Ascending aorta (tissue), 2 donors: ENCODE data around the gene STRIT1. TPM values are rescaled to one million over a fixed set of nuclear protein-coding genes. Genes with fewer than 3 reads are reported as not detected.
A peak's percentile ranks its signal among the peaks of the same experiment; 100 is the strongest.

Experiments
- DNase-seq, 2 donors: peaks; one replicate each; pipeline ENCODE4 v3.0.0-alpha.2; 2019; ENCODE audit warnings: low spot score in 2 of 2
- H3K27ac ChIP-seq, 2 donors: fragments of 200-600 bp; sonication (generic); one replicate each; pipeline ENCODE4 v1.5.1; 2016 to 2017; ENCODE audit warnings: mild to moderate bottlenecking in 1 of 2
- H3K27me3 ChIP-seq: fragments of 200-600 bp; sonication (generic); one replicate; pipeline ENCODE4 v1.5.1; 2017
- H3K36me3 ChIP-seq, 2 donors: fragments of 200-600 bp; sonication (generic); one replicate each; pipeline ENCODE4 v1.5.1; 2016
- H3K4me1 ChIP-seq, 2 donors: fragments of 200-600 bp; sonication (generic); one replicate each; pipeline ENCODE4 v1.5.1; 2016 to 2017; ENCODE audit warnings: mild to moderate bottlenecking in 1 of 2
- H3K4me3 ChIP-seq, 2 donors: fragments of 200-600 bp; sonication (generic); one replicate each; pipeline ENCODE4 v1.5.1; 2016 to 2017; ENCODE audit warnings: mild to moderate bottlenecking in 1 of 2
- H3K9me3 ChIP-seq, 2 donors: fragments of 200-600 bp; sonication (generic); one replicate each; pipeline ENCODE4 v1.5.1; 2016
- CTCF ChIP-seq, 3 experiments: fragments of 200-600 bp in 2 of 3; fragments of 450-650 bp in 1 of 3; sonication (generic) in 2 of 3; IDR thresholded peaks; one replicate each; pipeline ENCODE4 v1.5.1; 2016 to 2019; ENCODE audit warnings: antibody characterized with exemption in 3 of 3, mild to moderate bottlenecking in 1 of 3, moderate library complexity in 1 of 3
- intact Hi-C: fragments of 100-400 bp; cut with DNase I; formaldehyde crosslinking; loops from one replicate; pipeline ENCODE4 v1.15.1; 2023
- total RNA-seq: library from RNA; depleted of rRNA; stranded (reverse); fragments of >200 nt; gene quantifications from one replicate; pipeline ENCODE4 v1.1.0, GENCODE V29; 2016

Gene STRIT1
- total RNA-seq, 1 donor from 2014 or later: not detected

DNA sequence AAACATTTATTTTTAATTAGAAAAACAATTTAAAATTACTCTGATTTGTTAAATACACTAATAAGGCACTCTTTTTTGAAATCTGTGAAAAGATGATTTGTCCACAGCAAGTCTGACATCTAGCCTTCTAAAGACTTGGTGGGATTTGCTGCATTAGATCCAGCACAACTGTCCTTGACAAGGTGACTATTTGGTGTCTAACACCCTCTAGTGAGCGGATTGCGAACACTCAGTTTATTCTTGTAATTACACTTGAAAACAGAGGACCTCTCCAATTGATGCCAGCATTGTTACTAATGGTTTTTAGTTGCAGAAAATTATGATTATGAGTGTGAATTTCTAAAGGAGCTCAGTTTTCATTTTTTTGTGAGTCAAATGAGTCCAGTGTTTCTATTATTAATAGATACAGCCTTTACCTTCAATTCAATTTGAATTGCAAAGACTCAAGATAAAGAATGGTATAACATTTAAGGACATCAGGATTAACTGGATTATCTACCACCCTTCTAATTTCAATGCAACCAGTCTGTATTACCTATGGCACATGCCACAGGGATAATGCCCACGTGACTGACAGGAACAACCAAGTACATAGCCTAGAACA is 29.7 kb upstream of the STRIT1 start:
- no peaks in the 10 kb centered on the region for H3K27me3 ChIP-seq
- H3K27ac ChIP-seq: no peak overlapping the region
- no peak overlapping the region for H3K4me3 ChIP-seq
- peak; percentile 18 to 52 (median 29) for TF ChIP-seq CTCF (IDR thresholded peaks at IDR 0.05)
- no peak for DNase-seq
- intact Hi-C loops: loop anchor here (2.0 to 5.0 kb wide), 2 partner anchors 562 to 986 kb away; no protein-coding TSS in a partner anchor
- no peaks in the 10 kb centered on the region for H3K9me3 ChIP-seq
- H3K4me1 ChIP-seq: no peaks in the 10 kb centered on the region
- H3K36me3 ChIP-seq: no peaks in the 10 kb centered on the region

- Histone ChIP-seq H3K36me3 (no peaks in the 10 kb centered on the region), H3K4me3 (no peak overlapping the region), H3K9me3 (no peaks in the 10 kb centered on the region), H3K27ac (no peak overlapping the region), H3K27me3 (no peaks in the 10 kb centered on the region), H3K4me1 (no peaks in the 10 kb centered on the region)
- TF ChIP-seq CTCF (IDR thresholded peaks at IDR 0.05): no peak
- intact Hi-C loops: loop anchor here (5.0 kb wide), 1 partner anchor 984 kb away; no protein-coding TSS in a partner anchor
- DNase-seq: no peak
Observed at GRCh38 chr3:155321418-155321817, 27.9 kb upstream of the STRIT1 start.

DNA sequence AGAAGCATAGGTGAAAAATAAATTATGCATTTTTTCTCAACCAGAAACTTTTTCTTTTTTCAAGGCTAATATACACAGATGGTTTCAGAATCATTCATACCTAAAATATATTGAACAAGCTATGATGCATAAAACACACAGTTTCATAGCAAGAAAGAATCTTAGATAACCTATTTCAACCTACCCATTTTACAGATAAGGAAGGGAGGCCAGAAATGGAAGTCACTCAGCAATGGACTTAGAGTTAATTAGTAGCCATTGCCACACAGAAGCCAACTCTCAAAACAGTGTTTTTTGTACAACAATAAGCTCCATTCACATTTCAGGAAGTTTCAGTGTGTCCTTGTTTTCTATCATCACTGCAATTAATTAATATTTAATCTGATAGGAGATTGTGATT is 27.5 kb upstream of the STRIT1 start:
- Histone ChIP-seq H3K27ac (no peak overlapping the region), H3K4me1 (no peaks in the 10 kb centered on the region), H3K4me3 (no peak overlapping the region), H3K36me3 (no peaks in the 10 kb centered on the region), H3K9me3 (no peaks in the 10 kb centered on the region), H3K27me3 (no peaks in the 10 kb centered on the region)
- TF ChIP-seq CTCF (IDR thresholded peaks at IDR 0.05): no peak
- intact Hi-C loops: loop anchor here (5.0 kb wide), 1 partner anchor 984 kb away; no protein-coding TSS in a partner anchor
- no peak for DNase-seq

DNA sequence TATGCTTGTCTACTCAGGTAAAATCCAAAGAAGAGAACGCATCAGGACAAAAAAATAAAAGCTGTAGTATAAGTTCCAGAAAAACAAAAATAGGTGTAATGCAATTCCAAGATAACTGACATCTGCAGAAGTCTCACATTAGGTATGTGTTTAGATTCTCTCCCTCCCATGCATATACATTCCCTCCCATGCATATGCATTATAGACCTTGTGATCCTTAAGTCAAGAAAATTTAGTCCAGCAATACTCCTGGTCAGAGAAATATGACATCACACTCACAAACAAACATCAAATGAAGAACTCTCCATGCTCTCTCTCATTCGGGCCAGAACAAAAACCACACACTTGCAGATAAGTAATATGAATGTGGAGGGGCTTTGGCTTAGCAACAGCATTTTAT is 25.3 kb upstream of the STRIT1 start:
- no peak for DNase-seq
- no peak for TF ChIP-seq CTCF (IDR thresholded peaks at IDR 0.05)
- Histone ChIP-seq H3K27ac (no peak overlapping the region), H3K36me3 (no peaks in the 10 kb centered on the region), H3K4me3 (no peak overlapping the region), H3K9me3 (no peaks in the 10 kb centered on the region), H3K4me1 (no peaks in the 10 kb centered on the region), H3K27me3 (no peaks in the 10 kb centered on the region)
- intact Hi-C loops: no loop called here

GRCh38 chr3:155317211-155317610 is 23.7 kb upstream of the STRIT1 start:
- intact Hi-C loops: no loop called here
- no peaks in the 10 kb centered on the region for H3K9me3 ChIP-seq
- no peak overlapping the region for H3K27ac ChIP-seq
- no peaks in the 10 kb centered on the region for H3K36me3 ChIP-seq
- no peak for DNase-seq
- no peaks in the 10 kb centered on the region for H3K4me1 ChIP-seq
- no peaks in the 10 kb centered on the region for H3K27me3 ChIP-seq
- no peak for TF ChIP-seq CTCF (IDR thresholded peaks at IDR 0.05)
- H3K4me3 ChIP-seq: no peak overlapping the region

DNA sequence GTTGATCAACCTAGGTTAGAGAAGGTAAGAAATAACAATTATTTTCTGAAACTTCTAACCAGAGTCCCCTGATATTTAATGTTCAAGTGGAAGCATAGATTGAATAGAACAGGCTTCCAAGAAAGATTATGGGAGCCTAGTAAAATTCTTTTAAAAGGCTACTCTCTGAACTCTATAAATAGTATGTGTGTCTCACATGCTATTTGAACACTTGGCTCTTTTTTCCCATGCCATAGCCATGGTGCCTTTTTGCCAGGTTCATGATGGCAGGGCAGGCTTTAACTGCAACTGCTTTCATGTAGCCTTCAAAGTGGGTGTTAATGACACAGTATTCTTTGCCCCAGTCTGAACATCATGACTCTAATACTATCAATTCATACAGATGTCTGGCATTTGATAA is 22.9 kb upstream of the STRIT1 start:
- intact Hi-C loops: no loop called here
- Histone ChIP-seq H3K9me3 (no peaks in the 10 kb centered on the region), H3K27ac (no peak overlapping the region), H3K4me1 (no peaks in the 10 kb centered on the region), H3K4me3 (no peak overlapping the region), H3K27me3 (no peaks in the 10 kb centered on the region), H3K36me3 (no peaks in the 10 kb centered on the region)
- DNase-seq: no peak
- TF ChIP-seq CTCF (IDR thresholded peaks at IDR 0.05): no peak
